Natural killer cell (primary cell): ENCODE results near the gene SP140. TPM values are rescaled to one million over a fixed set of nuclear protein-coding genes. Genes with fewer than 3 reads are reported as not detected.

Experiments
- ATAC-seq, 3 donors: fragments of 150-1000 bp in 2 of 3; fragments of 200-7000 bp in 1 of 3; cut with Tn5 transposase; 1 replicate in 1 of 3; 2 replicates in 2 of 3; pipeline ENCODE4 v1.10.0; 2021; ENCODE audit warnings: mild to moderate bottlenecking in 2 of 3, moderate library complexity in 2 of 3
- DNase-seq, 2 donors: peaks; one replicate each; pipeline versions ENCODE4 v3.0.0 to v3.0.0-alpha.2; 2013 to 2021; ENCODE audit warnings: mixed read lengths in 1 of 2
- H3K27ac ChIP-seq: one replicate; pipeline ENCODE4 v1.5.1; 2013; ENCODE audit warnings: mild to moderate bottlenecking, low read length
- H3K27me3 ChIP-seq: one replicate; pipeline ENCODE4 v1.6.1; 2013; ENCODE audit warnings: low read length; ENCODE audit not compliant: control insufficient read depth, insufficient read depth
- H3K36me3 ChIP-seq: one replicate; pipeline ENCODE4 v1.6.1; 2013; ENCODE audit warnings: low read length; ENCODE audit not compliant: control insufficient read depth, insufficient read depth
- H3K4me1 ChIP-seq: one replicate; pipeline ENCODE4 v1.6.1; 2013; ENCODE audit warnings: low read length; ENCODE audit not compliant: control insufficient read depth, insufficient read depth
- H3K4me3 ChIP-seq: one replicate; pipeline ENCODE4 v1.5.1; 2013; ENCODE audit warnings: low read length
- H3K9me3 ChIP-seq: one replicate; pipeline ENCODE4 v1.6.1; 2013; ENCODE audit warnings: low read length; ENCODE audit not compliant: control insufficient read depth, insufficient read depth
- H3K27ac Mint-ChIP-seq, 2 donors: one replicate each; pipeline ENCODE4 v1.8.0; 2022; ENCODE audit warnings: mild to moderate bottlenecking in 2 of 2, mixed read lengths in 2 of 2, moderate library complexity in 1 of 2
- H3K27me3 Mint-ChIP-seq, 2 donors: one replicate each; pipeline ENCODE4 v1.8.0; 2022; ENCODE audit warnings: low read depth in 2 of 2, mixed read lengths in 2 of 2
- H3K36me3 Mint-ChIP-seq: one replicate; pipeline ENCODE4 v1.8.0; 2022; ENCODE audit warnings: mixed read lengths
- H3K4me1 Mint-ChIP-seq, 2 donors: one replicate each; pipeline ENCODE4 v1.8.0; 2022; ENCODE audit warnings: mixed read lengths in 2 of 2
- H3K4me3 Mint-ChIP-seq: one replicate; pipeline ENCODE4 v1.8.0; 2022; ENCODE audit warnings: mild to moderate bottlenecking, moderate library complexity, mixed read lengths
- H3K9me3 Mint-ChIP-seq, 2 donors: one replicate each; pipeline ENCODE4 v1.8.0; 2022; ENCODE audit warnings: mixed read lengths in 2 of 2
- WGBS: methylation state at CpG from one replicate; pipeline ENCODE4 v1.1.7; 2013; ENCODE audit warnings: missing lambda C conversion rate; ENCODE audit not compliant: insufficient coverage; 5-methylcytosine and 5-hydroxymethylcytosine counted together
- intact Hi-C: fragments of 100-400 bp; cut with micrococcal nuclease; formaldehyde crosslinking; loops from one replicate; pipeline ENCODE4 v1.14.2; 2022
- total RNA-seq, 4 donors: library from RNA; stranded (reverse); fragments of 120-200 nt in 1 of 4; gene quantifications; one replicate each; pipeline versions ENCODE4 v1.2.3 to v1.2.4, GENCODE V29; 2013 to 2022
- TF ChIP-seq, protein P1 (sequence below): fragments of 200-600 bp; IDR thresholded peaks from one replicate; pipeline ENCODE4 v1.8.0; 2022; ENCODE audit warnings: antibody characterized with exemption

The SP140 gene
- total RNA-seq, 3 donors from 2014 or later (not counting 1 experiment from before 2014, with no cell fraction given) = 69.1 to 89.9 (median 77.4) TPM

DNA sequence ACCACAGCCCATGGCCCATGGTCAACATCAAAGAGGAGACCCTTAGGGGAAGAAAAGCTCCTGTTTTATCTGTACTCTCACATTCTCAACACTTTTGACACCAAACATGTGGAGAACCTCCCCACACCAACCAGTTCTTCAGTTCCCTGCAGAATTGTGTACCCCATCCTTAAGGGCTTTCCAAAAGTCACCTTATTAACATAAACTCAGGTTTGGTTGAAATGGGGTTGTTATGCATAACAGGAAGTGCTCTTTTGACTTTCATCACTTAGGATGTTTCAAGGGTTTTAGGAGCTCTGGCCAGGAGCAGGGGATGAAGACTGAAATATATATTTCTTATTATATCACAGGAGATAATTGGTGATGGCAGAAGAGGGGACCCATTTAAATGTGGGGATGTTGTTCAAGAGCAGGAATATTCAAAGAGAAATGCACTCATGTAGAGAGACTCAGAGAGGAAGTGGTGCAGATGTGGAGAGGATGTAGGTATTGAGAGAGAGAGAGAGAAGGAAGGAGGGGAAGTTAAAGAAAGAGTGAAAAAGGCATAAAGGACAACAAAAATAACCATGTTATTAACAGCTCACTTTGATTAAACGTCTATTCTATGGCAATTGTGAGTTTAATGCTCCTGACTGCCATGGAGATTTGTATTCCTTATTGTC, 136.6 kb downstream of the SP140 start:
- Mint-ChIP-seq H3K4me3 (peak overlapping the region; percentile 1), H3K27me3 (no peaks in the 10 kb centered on the region), H3K27ac (peak overlapping the region; percentile 58 to 68), H3K36me3 (peaks cover 10% of the 10 kb centered on the region), H3K9me3 (no peaks in the 10 kb centered on the region), H3K4me1 (peaks cover 25 to 26% of the 10 kb centered on the region in 2 donors)
- no peaks in the 10 kb centered on the region for H3K9me3 ChIP-seq
- TF ChIP-seq, protein P1, sequence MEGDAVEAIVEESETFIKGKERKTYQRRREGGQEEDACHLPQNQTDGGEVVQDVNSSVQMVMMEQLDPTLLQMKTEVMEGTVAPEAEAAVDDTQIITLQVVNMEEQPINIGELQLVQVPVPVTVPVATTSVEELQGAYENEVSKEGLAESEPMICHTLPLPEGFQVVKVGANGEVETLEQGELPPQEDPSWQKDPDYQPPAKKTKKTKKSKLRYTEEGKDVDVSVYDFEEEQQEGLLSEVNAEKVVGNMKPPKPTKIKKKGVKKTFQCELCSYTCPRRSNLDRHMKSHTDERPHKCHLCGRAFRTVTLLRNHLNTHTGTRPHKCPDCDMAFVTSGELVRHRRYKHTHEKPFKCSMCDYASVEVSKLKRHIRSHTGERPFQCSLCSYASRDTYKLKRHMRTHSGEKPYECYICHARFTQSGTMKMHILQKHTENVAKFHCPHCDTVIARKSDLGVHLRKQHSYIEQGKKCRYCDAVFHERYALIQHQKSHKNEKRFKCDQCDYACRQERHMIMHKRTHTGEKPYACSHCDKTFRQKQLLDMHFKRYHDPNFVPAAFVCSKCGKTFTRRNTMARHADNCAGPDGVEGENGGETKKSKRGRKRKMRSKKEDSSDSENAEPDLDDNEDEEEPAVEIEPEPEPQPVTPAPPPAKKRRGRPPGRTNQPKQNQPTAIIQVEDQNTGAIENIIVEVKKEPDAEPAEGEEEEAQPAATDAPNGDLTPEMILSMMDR = no peak
- ATAC-seq (peak in 1 of 3 donors; percentile 25), DNase-seq (peak in 1 of 2 donors; percentile 10)
- H3K27me3 ChIP-seq = no peaks in the 10 kb centered on the region
- peak overlapping the region; percentile 12 for H3K27ac ChIP-seq
- 43% methylated on average over 1 of the region's 1 CpG for WGBS
- intact Hi-C loops = no loop called here
- H3K4me1 ChIP-seq = peaks cover 3% of the 10 kb centered on the region
- H3K36me3 ChIP-seq = peaks cover 48% of the 10 kb centered on the region
- no peak overlapping the region for H3K4me3 ChIP-seq

Other genes starting within 250 kb of the SP140 start
- gene SLC16A14, start 156.8 kb upstream of the SP140 start, total RNA-seq = under 1 TPM; 0.10 to 0.52 (median 0.23) TPM
- gene SP110, start 5.8 kb upstream of the SP140 start, total RNA-seq = 100 to 1,000 TPM in 1 of 3 donors, 10 to 100 TPM in 2; 92.7 to 132 (median 97.9) TPM
- 10 to 100 TPM; 58.4 to 92.6 (median 73.4) TPM for gene SP140L, start 101.5 kb downstream of the SP140 start, total RNA-seq
- gene SP100, start 190.5 kb downstream of the SP140 start, total RNA-seq = 100 to 1,000 TPM; 338 to 393 (median 363) TPM